COLO668 (cell line): ENCODE results near the gene SRMS.
A peak's percentile ranks its signal among the peaks of the same experiment; 100 is the strongest.

ENCODE experiments used
- DNase-seq: peaks from one replicate; lab custom pipeline; 2025; ENCODE audit not compliant: unreplicated experiment; lab: John Stamatoyannopoulos, UW

Gene SRMS

DNA sequence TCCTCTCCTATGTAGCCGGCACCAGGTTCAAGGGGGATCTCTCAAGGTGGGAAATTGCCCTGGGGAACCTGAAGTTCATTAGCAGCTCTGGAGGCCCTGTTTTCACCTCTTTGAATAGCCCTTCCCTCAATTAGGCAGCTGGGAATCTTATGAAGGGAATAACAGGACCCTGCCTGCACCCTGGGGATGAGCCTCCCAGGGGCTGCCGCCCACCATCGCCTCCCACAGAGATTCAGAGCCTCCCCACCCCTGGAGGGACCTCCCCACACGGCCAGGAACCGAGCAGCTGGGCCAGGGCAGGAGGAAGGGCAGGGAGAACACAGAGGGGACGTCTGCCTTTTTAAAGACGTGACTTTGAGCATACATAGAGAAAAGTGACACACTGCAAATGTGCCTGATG, 44.0 kb downstream of the SRMS start:
- no peak for DNase-seq

DNA sequence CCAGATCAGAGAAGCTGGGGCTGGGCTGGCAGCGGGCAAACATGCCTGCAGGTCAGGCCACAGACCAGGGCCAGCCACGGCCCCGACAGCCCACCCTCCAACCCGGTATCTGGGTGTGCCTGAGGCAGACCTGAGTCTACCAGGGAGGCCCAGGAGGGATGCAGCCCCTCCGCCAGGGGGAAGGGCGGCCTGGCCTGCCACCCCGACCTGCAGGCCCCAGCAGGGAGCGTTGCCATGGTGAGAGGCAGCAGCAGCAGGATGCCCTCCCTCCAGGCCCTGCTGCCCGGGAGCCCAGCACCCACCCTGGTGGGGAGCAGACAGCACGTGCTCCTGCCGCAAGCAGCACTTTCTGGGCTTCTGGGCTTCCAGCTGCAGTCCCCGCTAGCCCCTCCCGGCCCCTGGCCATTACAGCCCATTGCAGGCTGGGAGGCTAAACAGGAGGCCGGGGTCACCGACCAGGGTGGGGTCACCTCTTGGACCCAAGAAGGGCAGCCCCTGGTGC, 44.8 kb downstream of the SRMS start:
- DNase-seq, result peak; percentile 54

DNA sequence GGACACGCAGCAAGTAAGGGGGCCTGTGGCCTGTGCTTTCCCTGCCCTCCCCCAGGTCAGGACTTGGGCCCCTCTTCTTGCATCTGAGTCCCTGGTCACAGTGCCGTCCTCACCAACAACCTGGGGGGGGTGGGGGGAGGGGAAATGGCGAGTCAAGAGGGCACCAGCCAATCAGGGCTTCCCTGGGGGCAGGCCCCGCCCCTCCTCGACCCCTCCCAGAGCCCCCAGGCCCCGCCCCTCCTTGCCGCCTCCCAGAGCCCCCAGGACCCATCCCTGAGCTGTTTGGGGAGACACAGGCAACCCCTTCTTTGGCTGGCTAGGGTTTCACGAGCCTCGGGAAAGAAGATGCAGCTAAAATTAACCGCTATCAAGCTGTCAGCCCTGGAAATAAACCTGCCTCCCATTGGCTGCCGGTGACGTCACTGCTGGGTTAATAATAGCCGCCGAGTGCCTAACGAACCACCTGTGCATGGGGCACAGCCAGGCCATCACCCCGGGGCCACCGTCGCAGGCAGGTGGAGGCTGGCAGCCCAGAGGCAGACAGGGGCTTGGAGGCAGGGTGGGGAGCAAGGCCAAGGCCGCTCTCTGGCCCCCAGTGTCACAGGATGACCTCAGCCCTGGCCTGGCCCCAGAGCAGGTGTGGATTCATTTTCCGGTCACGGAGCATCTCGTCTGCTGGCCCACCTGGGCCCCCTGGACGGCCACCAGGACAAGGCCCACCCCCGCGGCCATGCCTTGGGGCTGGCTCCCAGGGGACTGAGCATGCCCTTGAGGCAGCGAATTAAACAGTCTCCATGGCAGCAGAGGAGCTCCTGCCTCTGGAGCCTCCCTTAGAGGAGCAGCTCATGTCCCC, 45.5 kb downstream of the SRMS start:
- peak; percentile 91 for DNase-seq

DNA sequence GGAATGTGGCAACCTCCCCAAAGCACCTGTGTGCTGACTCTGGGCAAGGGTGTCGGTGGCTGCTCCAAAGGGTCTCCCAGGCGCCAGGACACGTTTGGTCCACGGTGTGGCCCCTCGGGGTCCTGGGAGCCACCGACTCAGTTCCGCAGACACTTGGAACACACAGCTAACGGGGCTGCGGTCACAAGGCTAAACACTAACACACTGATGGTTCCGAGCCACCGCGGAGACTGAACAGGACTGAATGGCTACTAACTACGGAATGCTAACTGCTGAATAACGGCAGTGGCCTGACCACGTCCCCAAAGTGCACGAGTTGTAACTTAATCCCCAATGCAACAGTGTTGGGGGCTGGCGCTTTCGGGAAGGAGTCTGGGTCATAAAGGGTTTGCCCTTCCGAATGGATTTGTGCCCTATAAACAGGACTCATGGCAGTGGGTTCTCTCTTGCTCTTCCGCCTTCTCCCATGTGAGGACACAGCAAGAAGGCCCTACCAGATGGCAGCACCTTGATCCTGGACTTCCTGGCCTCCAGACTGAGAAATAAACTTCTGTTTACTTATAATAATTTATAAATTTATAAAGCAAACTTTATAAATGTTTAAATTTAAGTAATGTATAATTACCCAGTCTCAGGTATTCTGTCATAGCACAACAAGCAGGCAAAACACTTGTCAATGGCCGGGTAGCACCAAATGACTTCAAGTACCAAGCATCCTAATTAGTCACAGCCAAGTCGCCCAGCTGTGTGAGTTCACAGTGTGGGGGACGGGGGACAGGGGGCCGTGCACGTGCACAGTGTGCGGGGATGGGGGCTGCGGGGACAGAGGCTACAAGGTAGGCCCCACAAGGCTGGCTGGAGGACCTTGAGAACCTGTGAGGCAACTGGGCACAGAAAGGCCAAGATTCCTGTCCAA, 46.4 kb downstream of the SRMS start:
- no peak for DNase-seq

DNA sequence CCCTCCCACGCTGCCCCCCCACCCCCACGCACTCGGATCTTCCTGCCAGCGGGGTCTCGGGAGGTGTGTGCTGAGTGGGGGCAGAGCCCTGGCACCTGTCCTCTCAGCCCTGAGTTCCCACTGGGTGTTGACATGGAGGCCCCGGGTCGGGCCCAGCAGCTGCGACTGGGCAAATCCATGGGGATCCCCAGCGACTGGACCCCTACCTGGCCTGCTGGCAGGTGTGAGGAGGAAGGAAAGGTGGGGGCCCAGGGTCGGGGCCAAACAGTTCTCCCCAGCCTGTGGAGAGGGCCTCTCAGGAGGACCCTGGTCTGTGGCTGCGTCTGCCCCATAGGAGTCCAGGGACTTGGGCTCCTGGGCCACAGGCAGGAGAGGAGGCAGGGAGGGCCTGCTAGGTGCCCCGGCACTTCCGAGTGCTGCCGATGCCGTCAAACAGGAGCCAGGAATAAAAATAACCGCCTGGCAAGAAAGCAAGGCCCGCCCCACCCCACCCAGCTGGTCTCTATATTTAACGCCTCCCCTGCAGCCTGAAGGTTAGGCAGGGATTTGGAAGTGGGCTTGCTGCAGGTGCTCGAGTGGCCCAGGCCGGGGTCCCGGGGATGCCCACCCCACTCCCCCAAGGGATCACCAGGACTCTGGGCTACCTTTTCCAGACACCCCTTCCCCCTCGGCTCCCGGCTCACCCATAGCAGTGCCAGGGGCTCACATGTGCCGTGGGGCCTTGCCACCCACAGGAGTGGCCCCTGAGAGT, 47.2 kb downstream of the SRMS start:
- no peak for DNase-seq

DNA sequence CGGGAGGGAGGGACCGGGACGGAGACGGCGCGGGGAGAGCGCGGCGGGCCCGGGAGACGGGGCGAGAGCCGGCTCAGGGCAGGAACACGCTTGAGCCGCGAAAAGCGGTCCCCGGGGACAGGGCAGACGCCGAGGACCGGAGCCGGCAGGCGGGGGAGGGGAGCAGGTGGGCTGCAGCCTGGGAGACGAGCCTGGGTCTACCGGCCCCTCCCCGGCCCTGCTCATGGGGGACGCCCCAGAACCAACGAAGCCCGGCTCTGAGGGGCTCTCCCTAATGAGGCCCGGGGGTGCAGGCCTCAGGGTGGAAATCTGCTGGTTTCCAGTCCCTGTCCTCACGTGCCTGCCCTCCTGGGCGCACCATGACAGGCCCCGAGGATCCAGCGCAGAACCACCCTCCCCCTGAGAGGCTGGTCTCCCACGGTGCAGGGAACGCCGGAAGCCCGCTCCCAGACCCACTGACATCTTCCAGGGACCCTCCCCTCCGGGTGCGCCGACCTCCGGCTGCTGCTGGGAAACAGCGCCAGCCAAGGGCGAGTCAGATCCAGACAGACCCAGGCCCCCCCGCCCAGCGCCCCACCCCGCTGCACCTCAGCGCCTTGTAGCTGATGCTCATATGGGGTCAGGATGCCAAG, 48.1 kb downstream of the SRMS start:
- DNase-seq, result no peak

DNA sequence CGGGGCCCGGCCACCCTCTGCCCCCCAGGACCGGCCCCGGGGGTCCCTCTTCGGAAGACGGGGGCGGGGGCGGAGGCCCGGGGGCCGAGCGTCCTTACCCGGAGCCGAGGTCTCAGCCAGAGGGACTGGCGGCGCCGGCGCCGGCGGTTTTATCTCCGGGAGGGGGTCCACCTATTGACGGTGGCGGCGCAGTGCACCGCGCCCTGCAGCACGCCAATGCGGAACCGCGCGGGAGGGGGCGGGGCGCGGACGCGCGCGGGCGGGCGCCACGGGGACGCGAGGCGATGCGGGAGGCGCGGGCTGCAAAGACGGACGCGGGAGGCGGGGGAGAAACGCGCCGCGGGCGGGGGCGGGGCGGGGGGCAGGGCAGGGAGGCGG, 48.6 kb downstream of the SRMS start, which contains the start of gene EEF1A2:
TSS of gene EEF1A2 (minus strand) at position 124 of the 378 bp plus-strand sequence. CDS start 1,320 bp downstream, outside the sequence.
- peak; percentile 71 for DNase-seq

DNA sequence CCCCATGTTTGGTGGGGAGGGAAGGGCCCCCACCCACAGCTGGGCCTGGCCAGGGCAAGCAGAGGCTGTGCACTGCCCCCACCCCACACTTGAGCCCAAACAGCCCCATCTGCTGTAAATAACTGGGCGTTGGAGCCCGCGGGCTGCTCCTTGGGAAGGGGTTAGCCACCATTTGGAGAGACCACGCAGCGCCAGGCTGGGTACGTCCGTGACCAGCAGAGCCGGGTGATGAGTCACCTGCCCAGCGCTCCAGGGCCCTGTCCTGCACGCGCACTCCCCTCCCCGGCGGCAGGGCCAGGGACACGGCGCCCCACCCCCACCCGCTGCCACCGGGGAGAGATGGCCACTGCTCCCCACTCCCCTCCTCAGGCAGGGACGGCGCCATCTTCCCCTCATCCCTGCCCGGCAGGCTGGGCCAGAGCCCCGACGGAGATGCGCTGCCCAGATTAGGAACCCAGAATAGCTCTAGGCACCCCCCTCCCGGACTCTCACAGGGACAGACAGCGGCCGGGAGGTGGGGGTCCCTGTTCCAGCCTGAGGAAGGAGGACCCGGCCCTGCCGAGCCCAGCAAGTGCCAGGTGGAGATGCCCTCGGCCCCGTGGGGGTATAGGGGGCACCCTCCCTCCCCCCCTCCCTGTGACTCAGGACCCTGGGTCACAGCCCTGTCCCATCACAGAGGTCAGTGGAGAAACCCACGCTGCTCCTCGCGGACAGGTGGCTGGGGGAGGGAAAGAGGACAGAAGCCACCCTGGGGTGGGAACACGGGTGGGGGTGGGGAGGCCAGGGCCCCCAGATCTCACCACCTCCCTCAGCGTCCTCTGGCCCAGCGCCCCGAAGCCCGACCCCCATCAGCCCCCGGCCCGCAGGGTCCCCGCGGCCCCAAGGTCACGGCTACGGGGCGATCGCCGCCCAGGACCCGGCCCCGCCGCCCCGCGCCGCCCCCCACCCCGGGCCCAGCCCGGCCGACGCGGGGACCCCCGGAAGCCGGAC, 49.3 kb downstream of the SRMS start:
- DNase-seq, result peak; percentile 74

DNA sequence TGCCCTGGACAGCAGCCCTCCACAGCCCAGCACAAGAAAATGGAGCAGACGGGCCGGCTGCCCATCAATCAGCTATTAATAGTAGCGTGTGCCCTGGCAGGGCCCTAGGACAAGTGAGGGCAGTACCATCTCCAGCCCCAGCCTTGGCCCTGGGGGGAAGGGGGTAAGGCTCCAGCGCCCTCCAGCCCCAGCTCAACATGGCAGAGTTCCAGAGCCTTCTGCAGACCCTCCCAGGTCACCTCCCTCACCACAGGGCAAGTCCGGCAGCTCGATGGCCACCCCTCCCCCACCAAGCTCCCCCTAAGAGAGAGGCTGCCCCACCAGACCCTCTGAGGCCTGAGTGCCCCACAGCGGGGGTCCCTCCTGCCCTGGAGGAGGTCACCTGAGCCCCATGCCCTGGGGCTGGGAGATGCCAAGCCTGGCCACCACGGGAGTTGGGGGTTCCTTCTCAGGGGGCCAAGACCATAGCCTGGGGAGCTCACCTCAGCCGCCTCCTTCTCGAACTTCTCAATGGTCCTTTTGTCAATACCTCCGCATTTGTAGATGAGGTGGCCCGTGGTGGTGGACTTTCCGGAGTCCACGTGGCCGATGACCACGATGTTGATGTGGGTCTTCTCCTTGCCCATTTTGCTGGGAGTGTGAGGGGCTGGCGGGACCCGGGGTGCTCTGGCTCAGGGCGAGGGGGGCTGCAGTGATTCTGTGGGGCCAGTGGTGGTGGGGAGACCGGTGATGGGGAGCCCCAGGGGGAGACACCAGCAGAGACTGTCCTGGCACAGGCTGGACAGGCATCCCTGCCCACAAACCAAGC, 50.2 kb downstream of the SRMS start:
- no peak for DNase-seq

DNA sequence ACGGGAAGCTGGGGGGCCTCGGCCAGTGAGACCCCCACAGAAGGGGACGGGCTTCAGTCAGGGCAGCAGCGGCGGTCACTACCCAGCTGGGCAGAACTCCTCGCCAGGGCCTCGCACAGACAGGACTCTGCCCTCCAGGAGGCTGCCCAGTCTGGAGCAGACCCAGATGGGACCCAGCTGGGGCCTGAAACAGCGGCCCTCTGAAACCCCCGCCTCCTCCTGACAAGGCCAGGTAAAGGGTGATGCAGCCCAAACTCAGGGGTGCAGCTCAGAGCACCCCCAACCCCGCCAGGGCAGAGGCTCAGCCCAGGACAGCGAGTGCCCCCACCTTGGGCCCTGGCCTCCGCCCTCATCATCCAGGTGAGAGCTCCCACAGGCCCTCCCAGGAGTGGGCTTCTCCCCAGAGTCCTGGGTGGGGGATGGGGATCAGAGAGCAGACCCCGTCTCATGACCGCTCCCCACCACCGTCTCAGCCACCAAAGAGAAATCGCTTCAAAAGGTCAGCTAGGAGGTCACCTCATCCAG, 50.9 kb downstream of the SRMS start:
- DNase-seq, result no peak

DNA sequence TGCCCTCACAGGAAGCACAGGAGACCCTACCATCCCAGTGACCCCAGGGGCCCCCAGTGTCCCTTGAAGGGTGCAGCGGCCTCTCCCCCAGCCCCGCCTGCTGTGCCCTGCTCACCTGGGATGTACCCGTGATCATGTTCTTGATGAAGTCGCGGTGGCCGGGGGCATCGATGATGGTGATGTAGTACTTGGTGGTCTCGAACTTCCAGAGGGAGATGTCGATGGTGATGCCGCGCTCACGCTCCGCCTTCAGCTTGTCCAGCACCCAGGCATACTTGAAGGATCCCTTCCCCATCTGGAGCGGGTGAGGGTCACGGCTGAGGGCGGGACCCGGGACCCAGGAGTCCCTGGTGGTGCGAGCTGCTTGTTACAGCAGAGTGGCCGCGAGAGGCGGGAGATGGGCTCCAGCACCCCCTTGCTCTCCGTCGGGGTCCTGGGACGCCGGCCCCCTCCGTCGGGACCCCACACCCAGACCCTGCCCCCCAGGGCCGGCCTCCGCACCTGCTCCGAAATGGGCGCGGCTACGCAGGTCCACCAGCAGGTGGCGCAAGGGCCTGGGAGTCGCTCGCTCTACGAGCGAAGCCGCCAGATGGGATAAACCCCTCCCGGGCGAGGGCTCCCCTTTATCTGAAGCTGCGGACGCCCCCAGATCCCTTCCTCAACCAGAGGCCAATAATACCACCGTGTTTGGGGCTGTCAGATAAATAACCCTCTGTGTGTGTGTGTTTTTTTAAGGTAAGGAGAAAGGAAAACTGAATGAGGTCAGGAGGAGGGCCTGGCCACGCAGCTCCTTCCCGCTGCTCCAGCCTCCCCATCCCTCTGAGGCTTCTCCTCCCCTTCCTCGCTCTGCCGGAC, 51.6 kb downstream of the SRMS start:
- peak; percentile 69 for DNase-seq

DNA sequence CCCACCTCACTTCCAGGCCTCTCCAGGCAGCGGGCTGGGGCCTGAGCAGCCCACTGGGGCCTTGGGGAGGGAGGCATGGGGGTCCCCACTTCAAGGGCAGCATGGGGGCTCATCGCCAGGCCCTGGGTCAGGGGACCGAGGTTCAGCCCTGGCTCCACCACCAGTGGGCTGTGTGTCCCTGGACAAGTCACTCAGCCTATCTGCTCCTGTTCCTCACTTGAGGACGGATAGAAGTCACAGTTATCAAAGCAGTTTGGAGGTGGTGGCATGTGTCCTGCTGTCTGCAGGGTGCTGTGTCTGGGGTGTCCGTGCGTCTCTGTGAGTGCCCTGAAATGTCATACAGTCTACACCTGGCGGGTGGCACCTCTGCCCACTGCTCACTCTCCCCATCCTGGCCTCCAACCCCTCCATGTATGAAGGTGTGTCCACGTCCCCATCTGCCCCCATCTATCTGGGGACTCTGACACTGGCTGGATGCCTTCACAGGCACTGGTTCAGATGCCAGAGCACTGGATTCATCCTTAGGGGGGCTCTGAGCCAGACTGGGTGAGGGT, 52.3 kb downstream of the SRMS start:
- DNase-seq, result no peak

DNA sequence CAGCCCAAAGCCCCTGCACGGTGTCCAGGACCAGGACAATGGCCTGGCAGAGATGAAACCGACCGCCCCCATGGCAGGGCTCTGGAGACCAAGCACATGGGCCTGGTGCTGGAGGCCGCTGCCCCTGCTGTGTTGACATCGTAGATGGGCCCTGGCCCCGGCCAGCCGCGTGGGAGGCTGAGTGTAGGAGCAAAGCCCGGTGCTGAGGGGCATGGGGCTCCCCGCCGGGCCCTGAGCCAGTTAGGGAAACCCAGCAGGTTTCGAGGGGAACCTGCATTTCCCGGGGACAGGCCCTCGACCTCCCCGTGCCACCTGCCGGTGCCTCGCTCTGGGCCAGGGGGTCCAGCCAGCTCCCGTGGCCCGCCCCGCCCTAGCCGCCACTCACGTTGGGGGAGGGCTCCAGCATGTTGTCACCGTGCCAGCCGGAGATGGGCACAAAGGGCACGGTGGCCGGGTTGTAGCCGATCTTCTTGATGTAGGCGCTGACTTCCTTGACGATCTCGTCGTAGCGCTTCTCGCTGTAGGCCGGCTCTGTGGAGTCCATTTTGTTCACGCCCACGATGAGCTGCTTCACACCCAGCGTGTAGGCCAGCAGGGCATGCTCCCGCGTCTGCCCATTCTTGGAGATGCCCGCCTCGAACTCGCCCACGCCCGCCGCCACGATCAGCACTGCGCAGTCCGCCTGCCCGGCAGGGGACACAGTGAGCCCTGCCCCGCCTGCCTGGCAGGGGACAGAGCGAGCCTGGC, 53.0 kb downstream of the SRMS start:
- no peak for DNase-seq

DNA sequence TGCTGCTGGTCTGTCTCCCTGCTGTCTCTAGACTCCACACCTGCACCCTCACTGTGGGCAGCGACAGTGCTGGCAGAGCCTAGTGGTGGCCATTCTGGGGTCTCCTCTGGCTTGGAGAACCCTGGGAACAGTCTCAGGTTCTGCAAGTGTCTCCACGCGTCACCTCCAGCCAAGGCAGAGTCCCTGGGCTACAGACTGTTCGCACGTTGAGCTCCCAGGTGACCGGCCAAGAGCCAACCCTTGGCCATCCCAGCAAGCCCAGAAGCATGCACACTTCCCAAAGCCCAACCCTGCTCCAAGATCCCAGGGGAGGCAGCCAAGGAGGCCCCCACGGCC, 53.5 kb downstream of the SRMS start:
- no peak for DNase-seq

DNA sequence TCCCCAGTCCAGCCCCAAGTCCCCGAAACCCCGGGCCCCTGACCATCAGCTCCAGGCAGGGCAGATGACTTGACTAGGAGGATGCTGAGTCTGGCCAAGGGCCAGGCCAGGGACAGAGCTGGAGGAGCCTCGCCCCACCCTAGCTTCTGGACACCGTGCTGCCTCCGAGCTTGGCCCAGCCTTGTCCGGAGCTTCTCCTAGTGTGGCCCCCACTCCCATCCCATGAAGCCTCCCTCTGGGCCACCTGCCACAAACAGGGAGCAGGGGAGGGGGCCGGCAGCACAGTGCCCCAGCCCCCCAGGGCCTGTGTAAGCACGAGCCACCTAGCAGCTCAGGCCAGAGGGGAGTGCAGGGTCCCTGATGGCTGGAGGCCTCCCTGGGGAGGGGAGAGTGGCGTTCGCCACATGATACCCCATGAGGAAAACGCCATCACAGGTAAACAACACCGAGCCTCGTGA, 54.0 kb downstream of the SRMS start:
- no peak for DNase-seq

DNA sequence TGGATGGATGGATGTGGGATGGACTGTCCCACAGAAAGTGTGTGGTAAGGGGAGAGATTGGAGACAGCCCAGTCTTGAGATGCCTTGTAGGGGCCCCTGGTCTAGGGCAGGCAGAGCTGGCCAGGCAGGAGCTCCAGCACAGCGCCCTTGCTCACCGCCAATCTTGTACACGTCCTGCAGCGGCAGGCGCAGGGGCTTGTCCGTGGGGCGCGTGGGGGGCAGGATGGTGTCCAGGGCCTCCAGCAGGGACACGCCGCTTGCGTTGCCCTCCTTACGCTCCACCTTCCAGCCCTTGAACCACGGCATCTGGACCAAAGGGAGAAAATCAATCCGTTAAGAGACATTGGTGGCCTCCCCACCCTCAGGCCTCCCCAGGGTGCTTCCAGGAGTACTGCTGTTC, 54.6 kb downstream of the SRMS start:
- no peak for DNase-seq
